Keratinocyte (primary cell): Measurements from ENCODE around the gene EFTUD2.

Experiments
- EZH2 ChIP-seq: IDR thresholded peaks from one replicate; pipeline ENCODE4 v1.6.1; 2012; ENCODE audit warnings: inconsistent platforms, mild to moderate bottlenecking, low read length, moderate library complexity
- TF ChIP-seq, protein P1 (sequence below), 3 experiments: IDR thresholded peaks in 1 of 3; conservative IDR thresholded peaks in 1 of 3; optimal IDR thresholded peaks in 1 of 3; 2 replicates in 2 of 3; 3 replicates in 1 of 3; pipeline versions ENCODE3 to v1.5.1; 2011; ENCODE audit warnings: low read length in 3 of 3, mild to moderate bottlenecking in 3 of 3, moderate library complexity in 2 of 3, control low read depth in 1 of 3, inconsistent platforms in 1 of 3; ENCODE audit not compliant: insufficient read depth in 2 of 3; ENCODE audit errors: extremely low read depth in 1 of 3

DNA sequence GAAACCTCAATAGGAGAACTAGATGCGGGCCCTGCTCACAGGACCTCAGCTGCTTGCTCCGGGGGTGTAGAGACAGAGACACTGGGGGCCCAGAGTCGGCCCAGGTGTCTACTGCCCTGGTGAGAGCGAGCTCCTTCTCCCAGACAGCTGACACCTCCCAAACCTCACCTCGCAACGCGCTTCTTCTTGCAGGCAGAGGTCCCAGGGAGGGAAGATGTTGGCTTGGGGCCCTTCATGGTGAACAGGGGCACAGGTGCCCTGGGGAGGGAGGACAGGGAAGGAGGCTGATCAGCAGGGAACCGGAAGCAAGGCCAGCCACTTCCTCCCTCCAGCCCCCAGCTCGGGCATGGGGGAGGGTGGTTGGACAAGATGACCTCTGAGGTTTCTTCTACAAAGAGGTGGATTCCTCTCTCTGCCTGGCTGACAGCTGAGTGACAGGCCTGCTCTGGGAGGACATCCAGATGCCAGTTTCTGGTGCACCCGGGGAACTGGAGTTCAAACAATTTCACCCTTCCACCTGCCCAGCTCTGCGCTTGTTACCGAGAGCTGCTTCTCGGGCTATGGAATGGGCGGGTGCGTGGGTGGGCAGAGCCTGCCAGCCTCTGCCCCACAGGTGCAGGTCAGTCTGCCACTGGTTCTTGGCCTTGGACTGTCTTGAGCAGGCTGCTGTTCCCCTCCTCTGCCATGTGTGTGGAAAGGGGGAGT lies 27.7 kb upstream of the EFTUD2 start:
- TF ChIP-seq, protein P1, sequence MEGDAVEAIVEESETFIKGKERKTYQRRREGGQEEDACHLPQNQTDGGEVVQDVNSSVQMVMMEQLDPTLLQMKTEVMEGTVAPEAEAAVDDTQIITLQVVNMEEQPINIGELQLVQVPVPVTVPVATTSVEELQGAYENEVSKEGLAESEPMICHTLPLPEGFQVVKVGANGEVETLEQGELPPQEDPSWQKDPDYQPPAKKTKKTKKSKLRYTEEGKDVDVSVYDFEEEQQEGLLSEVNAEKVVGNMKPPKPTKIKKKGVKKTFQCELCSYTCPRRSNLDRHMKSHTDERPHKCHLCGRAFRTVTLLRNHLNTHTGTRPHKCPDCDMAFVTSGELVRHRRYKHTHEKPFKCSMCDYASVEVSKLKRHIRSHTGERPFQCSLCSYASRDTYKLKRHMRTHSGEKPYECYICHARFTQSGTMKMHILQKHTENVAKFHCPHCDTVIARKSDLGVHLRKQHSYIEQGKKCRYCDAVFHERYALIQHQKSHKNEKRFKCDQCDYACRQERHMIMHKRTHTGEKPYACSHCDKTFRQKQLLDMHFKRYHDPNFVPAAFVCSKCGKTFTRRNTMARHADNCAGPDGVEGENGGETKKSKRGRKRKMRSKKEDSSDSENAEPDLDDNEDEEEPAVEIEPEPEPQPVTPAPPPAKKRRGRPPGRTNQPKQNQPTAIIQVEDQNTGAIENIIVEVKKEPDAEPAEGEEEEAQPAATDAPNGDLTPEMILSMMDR (optimal IDR thresholded peaks at IDR 0.05 in 1 of 3, IDR thresholded peaks at IDR 0.05 in 1 of 3, conservative IDR thresholded peaks at IDR 0.05 in 1 of 3; ENCODE audit: extremely low read depth in 1 of 3, insufficient read depth in 2 of 3, low read length in 3 of 3): no peak
- TF ChIP-seq EZH2: no peak
